OCI-LY1 (cell line): ENCODE results near the gene GALNT16.

Experiments used
- H2AFZ ChIP-seq: fragments of 200-600 bp; sonication (generic), shearing (Covaris generic); 2 replicates; pipeline ENCODE4 v1.6.0; 2014; ENCODE audit warnings: antibody characterized with exemption, mild to moderate bottlenecking, low read length
- H3F3A ChIP-seq: fragments of 200-600 bp; sonication (generic), shearing (Covaris generic); 2 replicates; pipeline ENCODE4 v1.6.0; 2014; ENCODE audit warnings: mild to moderate bottlenecking, antibody characterized with exemption, low read length, moderate library complexity; ENCODE audit not compliant: insufficient read depth
- H3K27ac ChIP-seq: fragments of 200-600 bp; sonication (generic); 2 replicates; pipeline ENCODE4 v1.5.1; 2014; ENCODE audit warnings: low read length, mixed run types, mild to moderate bottlenecking, low read depth; ENCODE audit not compliant: poor library complexity, severe bottlenecking
- H3K27me3 ChIP-seq: fragments of 200-600 bp; sonication (generic); 2 replicates; pipeline ENCODE4 v1.6.0; 2014; ENCODE audit warnings: antibody characterized with exemption, mild to moderate bottlenecking, low read length, moderate library complexity; ENCODE audit not compliant: insufficient read depth
- H3K36me3 ChIP-seq: fragments of 200-600 bp; sonication (generic); 2 replicates; pipeline ENCODE4 v1.6.1; 2014; ENCODE audit warnings: mild to moderate bottlenecking, antibody characterized with exemption, low read length, moderate library complexity, mixed read lengths; ENCODE audit not compliant: insufficient read depth
- H3K4me1 ChIP-seq: fragments of 200-600 bp; sonication (generic); 2 replicates; pipeline ENCODE4 v1.5.1; 2014; ENCODE audit warnings: mild to moderate bottlenecking, low read length, moderate library complexity; ENCODE audit not compliant: insufficient read depth, severe bottlenecking
- H3K4me2 ChIP-seq: fragments of 200-600 bp; sonication (generic), shearing (Covaris generic); 2 replicates; pipeline ENCODE4 v1.6.1; 2014; ENCODE audit warnings: low read length
- H3K4me3 ChIP-seq: fragments of 200-600 bp; sonication (generic); 2 replicates; pipeline ENCODE4 v1.5.1; 2014; ENCODE audit warnings: low read length, low read depth, mild to moderate bottlenecking, mixed read lengths; ENCODE audit not compliant: poor library complexity, severe bottlenecking
- H3K79me2 ChIP-seq: fragments of 200-600 bp; shearing (Covaris generic); 2 replicates; pipeline ENCODE4 v1.6.1; 2016; ENCODE audit warnings: mixed run types, low read length, mixed read lengths; ENCODE audit not compliant: insufficient read depth
- H3K9ac ChIP-seq: fragments of 200-600 bp; sonication (generic), shearing (Covaris generic); 2 replicates; pipeline ENCODE4 v1.6.1; 2014; ENCODE audit warnings: mild to moderate bottlenecking, low read length, mixed read lengths
- H3K9me2 ChIP-seq: fragments of 200-600 bp; sonication (generic), shearing (Covaris generic); 2 replicates; pipeline ENCODE4 v1.6.1; 2014; ENCODE audit warnings: low read depth, mild to moderate bottlenecking, low read length, mixed read lengths
- H3K9me3 ChIP-seq: fragments of 200-600 bp; shearing (Covaris generic); 2 replicates; pipeline ENCODE4 v1.6.1; 2014; ENCODE audit warnings: low read length, mixed read lengths
- H4K20me1 ChIP-seq: fragments of 200-600 bp; sonication (generic), shearing (Covaris generic); 2 replicates; pipeline ENCODE4 v1.6.0; 2016; ENCODE audit warnings: mild to moderate bottlenecking, low read length; ENCODE audit not compliant: insufficient read depth
- CTCF ChIP-seq: fragments of 200-600 bp; sonication (generic), shearing (Covaris generic); IDR thresholded peaks from 2 replicates; pipeline ENCODE4 v1.5.1; 2017; ENCODE audit warnings: mild to moderate bottlenecking, antibody characterized with exemption, low read length, moderate library complexity, mixed read lengths
- EZH2 ChIP-seq: fragments of 200-600 bp; sonication (generic), shearing (Covaris generic); IDR thresholded peaks from 2 replicates; pipeline ENCODE4 v1.8.0; 2017; ENCODE audit warnings: borderline replicate concordance, mixed run types, mild to moderate bottlenecking, antibody characterized with exemption, low read length, moderate library complexity, mixed read lengths

GALNT16 gene

DNA sequence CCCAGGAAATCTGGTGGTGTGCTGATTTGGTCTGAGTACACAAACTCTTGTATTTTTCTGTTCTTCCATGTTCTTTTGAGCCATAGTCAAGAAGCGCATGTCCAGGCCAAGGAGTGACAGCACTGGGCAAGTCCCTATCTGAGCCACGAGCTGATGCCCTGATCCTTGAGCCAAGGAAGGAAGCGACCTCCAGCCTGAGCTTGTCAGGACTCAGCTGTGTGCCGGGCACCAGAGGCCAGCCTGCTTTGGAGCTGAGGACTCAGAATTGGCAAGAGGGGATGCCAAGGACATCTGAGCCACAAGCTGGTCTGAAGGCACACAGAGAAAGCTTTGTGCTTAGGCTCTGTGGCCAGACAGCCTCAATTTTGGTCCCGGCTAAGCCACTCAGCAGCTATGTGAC lies 52.6 kb downstream of the GALNT16 start:
- Histone ChIP-seq H3K9me2 (no peaks in the 10 kb centered on the region), H3K27me3 (no peaks in the 10 kb centered on the region; the same call in 1 of the 2 replicates), H3F3A (no peaks in the 10 kb centered on the region), H2AFZ (no peak overlapping the region), H3K9me3 (no peaks in the 10 kb centered on the region), H3K4me1 (no peaks in the 10 kb centered on the region), H4K20me1 (no peaks in the 10 kb centered on the region), H3K9ac (no peak overlapping the region), H3K4me2 (no peak overlapping the region), H3K36me3 (no peaks in the 10 kb centered on the region), H3K27ac (no peak overlapping the region), H3K4me3 (no peak overlapping the region), H3K79me2 (no peaks in the 10 kb centered on the region)
- TF ChIP-seq CTCF: no peak
- no peak for TF ChIP-seq EZH2

- H3K27ac ChIP-seq: no peak overlapping the region
- H3F3A ChIP-seq: no peaks in the 10 kb centered on the region
- H4K20me1 ChIP-seq: no peaks in the 10 kb centered on the region
- no peak overlapping the region for H2AFZ ChIP-seq
- no peaks in the 10 kb centered on the region; the same call in 1 of the 2 replicates for H3K27me3 ChIP-seq
- no peaks in the 10 kb centered on the region for H3K4me1 ChIP-seq
- H3K36me3 ChIP-seq: no peaks in the 10 kb centered on the region
- no peak overlapping the region for H3K4me2 ChIP-seq
- H3K9me3 ChIP-seq: no peaks in the 10 kb centered on the region
- no peaks in the 10 kb centered on the region for H3K79me2 ChIP-seq
- TF ChIP-seq CTCF (no peak), EZH2 (no peak)
- no peak overlapping the region for H3K9ac ChIP-seq
- H3K4me3 ChIP-seq: no peak overlapping the region
- no peaks in the 10 kb centered on the region for H3K9me2 ChIP-seq
Observed at GRCh38 chr14:69313176-69313575, 53.2 kb downstream of the GALNT16 start.

DNA sequence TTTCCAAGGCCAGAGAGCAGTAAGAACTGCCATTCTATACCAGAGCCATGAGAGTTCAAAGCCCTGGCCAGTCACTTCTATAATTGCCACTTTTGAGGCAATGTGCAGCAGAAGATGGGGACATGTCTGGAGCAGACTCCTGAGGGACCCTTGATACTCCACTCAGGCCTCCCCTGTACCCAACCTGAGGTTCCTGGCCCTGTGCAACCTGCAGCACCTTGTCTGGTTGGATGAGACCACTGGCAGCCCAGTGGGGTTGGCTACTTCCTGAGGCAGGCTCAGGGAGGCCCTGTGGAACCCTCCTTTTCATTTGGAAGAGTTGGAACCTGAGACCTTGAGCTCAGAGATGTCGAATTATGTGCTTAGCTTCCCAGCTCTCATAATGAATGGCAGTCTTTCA lies 54.4 kb downstream of the GALNT16 start:
- no peaks in the 10 kb centered on the region for H3K36me3 ChIP-seq
- H4K20me1 ChIP-seq: no peaks in the 10 kb centered on the region
- no peaks in the 10 kb centered on the region for H3K4me1 ChIP-seq
- no peak overlapping the region for H3K4me3 ChIP-seq
- no peak overlapping the region for H3K27ac ChIP-seq
- no peaks in the 10 kb centered on the region for H3K79me2 ChIP-seq
- no peak overlapping the region for H3K4me2 ChIP-seq
- no peaks in the 10 kb centered on the region for H3F3A ChIP-seq
- H2AFZ ChIP-seq: no peak overlapping the region
- no peaks in the 10 kb centered on the region for H3K9me2 ChIP-seq
- H3K9me3 ChIP-seq: no peaks in the 10 kb centered on the region
- no peaks in the 10 kb centered on the region; the same call in 1 of the 2 replicates for H3K27me3 ChIP-seq
- no peak overlapping the region for H3K9ac ChIP-seq
- TF ChIP-seq EZH2 (no peak), CTCF (no peak)
